ENCODE measurements around the gene CLEC16A.
"Not testable (repeated sequence)": the region's sequence is repeated elsewhere in the genome, so short reads cannot be mapped to it uniquely, and the experiment has no call there.

CLEC16A gene

DNA sequence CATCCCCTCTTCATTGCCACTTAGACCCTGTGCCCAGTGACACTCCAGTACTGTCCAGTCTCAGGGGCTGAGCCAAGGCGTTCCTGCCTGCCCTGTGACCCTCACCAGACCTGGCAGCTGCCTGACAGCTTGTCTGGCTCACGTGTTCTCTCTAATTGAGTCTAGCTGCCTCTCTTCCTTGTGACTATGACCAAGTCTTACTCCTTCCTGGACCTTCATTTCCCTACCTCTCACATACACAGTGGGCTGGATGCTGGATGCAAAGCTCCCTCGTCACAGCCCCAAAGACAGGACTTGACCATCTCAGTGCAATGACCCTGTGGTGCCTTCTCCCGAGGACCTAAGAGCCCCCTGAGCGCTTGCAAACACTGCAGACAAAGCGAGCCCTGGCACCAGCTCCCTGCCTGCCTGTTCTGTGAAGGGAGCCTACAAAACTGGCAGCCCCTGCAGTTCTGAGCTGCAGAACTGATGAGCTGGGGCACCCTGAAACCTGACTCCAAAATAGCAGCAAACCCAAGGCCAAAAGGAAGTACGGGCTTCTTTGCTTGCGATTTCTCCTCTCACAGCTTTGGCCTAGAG lies 3.8 kb upstream of the CLEC16A start:
- DNase-seq = no peak

DNA sequence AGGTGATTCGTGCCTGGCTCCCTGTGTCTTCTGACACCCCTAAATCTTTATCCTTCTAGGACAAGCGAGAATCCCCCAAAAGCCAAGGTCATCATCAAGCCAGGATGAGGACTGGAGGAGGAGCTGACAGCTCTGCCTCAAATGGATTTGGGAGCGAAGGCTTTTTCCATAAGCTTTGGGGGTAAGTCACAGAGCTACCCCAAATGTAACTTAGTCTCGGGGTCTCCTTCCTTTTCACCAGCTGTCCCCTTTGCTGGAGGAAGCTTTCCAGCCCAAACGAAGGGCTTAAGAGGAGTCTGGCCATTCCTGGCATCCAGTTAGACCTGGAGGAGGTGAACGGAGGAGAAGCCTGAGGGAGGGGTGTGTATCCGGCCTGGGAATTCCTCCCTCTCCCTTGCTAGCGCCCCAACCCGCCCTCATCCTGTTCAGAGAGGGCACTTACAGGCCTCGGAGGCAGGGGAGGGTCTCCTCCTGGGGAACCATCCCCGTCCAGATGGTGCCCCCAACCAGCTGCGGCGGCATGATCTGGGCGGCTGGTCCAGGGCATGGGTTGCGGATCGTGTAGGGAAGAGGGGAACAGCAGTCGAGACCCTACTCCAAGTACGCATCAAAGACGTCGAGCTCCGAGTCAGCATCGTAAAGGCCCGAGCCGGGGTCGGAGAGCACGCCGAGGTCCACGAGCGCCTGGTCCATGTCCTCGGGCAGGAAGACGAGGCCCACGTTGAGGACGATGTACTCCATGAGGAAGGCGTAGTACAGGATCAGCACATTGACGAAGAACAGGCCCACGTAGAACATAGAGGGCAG lies 3.0 kb upstream of the CLEC16A start:
- no peak for DNase-seq

DNA sequence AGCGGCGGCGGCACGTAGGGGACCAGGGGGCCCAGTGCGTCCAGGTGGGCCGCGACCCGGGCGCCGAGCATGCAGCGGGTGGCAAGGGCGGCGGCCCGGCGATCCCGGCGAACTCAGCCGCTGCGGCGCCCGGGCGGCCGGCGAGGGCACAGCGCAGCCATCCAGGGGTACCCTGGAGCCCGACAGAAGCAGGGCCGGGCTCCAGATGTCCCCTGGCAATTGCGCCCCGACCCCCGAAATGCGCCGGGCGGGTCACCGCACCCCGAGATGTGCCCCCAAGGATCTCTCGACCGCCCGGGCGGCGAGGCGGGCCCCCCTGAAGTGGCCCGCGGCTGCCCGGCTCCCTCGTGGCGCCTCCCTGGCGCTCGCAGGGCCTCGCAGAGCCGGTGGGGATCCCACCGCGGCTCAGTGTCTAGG lies 2.4 kb upstream of the CLEC16A start:
- not testable (repeated sequence) for DNase-seq

DNA sequence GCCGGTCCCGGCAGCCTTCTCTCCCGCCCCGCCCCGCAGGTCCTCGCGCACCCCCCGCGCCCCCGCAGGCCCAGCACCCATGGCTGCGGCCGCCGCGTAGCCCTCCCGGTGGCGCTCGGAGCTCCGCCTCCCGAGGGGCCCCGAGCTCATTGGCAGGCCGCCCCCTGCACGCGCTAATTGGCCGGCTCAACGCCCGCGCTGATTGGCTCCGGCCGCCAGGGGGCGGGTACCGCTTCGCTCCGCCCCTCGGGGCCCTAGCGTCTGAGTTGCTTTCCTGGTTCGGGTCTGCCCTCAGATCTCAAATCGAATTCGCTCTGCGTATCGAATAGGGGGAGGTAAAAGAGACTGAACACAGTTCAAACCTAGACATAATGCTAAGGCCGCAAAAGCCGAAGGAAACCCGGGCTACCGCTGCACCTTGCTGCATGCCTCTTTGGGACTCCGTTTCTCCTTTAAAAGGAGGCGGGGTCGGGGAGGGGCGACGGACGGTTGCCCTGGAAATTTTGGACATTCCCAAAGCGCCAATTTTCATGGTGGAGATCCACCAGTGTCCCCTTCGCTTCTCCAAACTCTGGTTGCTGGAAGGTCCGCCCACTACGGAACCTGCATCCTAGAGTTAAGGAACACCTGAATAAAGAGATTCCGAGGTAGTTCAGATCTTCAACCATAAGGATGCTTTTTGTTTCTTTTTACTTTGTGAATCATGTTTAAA lies 1.9 kb upstream of the CLEC16A start, which contains the start of gene DEXI:
Gene DEXI (minus strand): TSS at position 117 of the 712 bp plus-strand sequence. CDS start 463 bp downstream, outside the sequence.
- DNase-seq = peak; percentile 81

DNA sequence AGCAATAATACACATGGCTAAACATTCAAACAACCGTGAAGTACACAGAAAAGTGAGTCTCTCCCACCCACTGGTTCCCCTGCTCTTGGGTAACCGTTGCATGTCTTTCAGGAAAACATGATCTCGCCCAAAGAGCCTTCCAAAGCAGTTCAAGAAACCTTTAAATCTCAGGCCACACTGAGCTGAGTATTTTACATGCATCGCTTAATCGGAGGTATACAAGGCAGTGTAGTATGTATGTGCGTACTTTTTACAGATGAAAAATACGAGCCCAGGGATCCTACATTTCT lies 1.4 kb upstream of the CLEC16A start:
- no peak for DNase-seq

DNA sequence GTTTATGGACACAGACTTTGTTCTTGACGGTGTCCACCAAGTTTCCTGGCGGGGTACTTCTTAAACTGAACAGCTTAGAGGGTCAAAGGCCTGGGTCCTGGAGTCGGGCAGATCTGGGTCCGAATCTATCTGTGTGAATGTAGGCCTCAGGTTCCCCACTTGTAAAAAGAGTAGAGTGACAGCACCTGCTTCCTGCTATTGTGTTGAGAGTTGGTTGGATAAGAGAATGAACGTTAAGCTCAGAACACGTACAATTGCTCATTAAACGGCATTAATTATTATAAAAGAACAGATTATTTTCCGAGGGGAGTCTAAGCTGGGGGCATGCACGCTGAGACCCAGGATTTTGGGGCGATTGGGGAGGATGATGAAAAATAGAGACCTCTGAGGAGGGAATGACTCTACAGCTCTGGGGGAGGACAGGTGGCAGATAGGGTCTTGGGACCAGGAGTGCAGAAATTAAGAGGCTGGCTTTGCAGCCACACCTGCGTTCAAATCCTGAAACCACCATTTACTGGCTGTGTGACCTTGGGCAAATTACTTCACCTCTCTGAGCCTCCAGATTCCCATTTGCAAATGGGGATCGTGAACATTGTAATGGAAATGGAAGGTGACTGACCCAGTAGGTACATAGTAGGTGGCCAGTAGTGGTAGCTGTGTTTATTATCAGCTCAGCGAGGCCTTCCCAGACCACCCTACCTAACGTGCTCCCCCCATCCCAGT lies 862 bp downstream of the CLEC16A start:
- no peak for DNase-seq

DNA sequence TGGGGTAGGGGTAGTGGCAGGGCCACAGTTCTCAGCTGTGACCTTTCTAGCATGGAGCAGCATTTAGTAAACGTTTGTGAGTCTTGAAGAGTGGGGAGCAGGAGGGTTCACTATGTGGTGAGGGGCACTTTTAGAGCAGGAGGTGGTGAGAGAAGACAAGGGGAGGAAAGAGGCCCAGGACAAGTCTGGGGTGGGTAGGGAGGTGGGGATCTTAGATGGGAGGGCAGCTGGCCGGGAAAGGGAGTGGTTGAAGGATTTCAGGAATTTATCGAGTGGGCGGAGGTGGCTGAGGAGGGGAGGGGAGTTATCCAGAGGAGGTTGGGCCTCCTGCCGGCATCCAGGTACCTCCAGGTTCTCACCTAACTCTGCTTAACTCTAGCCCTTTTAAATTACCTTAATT lies 1.9 kb downstream of the CLEC16A start:
- DNase-seq = no peak

DNA sequence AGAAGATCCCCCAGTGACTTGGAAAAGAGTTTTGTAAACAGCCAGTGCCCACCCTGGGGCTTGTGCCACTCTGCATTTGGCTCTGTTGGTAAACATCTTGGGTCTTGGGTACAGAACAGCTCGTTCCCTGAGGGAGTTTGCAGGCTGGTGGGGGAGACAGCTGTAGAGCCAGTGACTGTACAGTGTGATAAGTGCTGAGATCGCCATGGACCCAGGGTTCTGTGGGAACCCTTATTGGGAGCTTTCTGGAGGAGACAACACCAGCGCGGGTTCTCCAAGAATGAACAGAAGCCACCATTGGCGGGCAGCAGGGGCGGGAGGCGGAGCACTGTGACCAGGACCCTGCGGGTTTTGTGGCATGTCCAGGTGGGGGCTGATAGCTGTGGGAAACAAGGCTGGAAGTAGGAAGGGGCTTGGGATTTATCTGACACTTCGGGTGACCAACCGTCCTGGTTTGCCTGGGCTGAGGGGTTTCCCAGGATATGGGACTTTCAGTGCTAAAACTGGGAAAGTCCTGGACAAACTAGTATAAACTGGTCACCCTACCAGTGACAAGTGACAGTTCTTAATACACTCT lies 2.9 kb downstream of the CLEC16A start:
- no peak for DNase-seq

DNA sequence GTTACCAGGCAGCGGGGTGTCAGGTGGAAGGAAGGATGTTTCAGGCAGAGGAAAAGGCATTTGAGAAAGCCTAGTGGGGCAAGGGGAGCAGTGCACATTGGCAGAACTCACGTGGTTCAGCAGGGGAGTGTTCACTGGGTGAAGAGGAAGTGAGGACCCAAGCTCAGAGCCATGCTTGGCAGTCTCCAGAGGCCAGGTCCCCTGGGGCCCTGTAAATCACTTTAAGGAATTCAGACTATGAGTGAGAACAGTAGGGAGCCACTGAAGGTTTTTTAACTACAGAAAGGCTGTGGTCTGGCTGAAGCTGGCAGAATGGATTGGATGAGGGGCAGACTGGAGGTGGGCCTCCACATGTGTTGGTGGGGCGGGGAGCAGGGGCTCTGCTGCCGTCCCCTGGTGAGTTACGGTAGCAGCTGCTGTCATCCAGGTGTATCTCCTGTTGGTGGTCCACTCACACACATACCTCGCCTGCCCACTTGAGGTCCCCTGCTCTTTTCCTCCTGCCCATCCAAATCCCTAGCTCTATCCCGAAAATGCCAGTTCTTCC lies 5.1 kb downstream of the CLEC16A start:
- no peak for DNase-seq

DNA sequence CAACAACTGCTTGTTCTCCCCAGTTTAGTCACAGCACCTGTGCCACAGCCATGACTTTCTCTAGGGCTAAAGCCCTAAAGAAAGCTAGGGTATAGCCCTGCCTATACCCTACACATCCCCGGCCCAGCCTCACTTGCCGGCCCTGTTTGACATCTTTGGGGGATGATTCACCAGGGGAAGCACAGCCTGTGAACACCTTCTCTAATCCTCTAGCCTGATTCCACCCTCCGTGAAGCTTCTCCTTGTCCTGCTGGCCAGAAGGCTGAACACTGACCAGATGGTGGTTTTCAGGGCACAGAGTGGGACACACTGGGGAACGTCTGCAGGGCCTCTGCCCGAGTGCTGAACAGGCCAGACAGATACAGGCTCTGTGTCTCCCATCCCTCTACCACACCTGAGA lies 6.0 kb downstream of the CLEC16A start:
- DNase-seq = no peak

DNA sequence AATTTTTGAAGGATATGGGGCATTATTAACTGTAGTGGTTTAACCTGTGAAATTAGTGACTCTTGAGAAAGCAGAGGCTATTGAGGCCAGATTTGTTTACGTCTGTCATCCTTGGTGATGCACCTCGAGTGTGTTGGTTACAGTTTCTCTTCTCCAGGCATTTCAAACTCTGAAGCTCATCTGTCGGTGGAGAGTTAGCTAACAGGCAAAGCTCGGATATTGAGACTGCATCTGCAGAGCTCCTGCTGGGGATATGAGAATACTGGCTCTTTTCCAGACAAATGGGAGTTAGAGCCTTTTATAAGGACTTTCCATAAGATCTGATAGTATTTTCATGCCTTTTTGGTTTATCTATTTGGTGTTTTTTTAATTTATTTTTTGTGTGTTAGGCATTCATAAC lies 6.7 kb downstream of the CLEC16A start:
- DNase-seq = no peak

DNA sequence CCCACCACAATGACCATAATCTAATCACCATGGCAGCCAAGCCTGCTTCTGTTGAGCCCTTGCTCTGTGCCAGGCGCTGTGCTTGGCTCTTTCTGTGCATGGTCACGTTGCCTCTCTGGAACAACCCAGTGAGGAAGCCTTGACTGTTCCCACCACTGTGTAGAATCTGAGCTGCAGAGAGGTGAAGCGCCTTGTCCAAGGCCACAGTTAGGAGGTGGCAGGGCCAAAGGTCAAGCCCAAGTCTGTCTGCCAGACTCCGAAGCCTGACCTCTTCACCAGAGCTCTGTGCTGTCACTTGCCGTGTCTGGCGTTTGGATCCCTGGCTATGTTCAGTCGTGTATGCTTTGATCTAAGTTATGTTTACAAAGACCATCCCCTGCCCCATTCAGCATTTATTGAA lies 10.5 kb downstream of the CLEC16A start:
- no peak for DNase-seq

DNA sequence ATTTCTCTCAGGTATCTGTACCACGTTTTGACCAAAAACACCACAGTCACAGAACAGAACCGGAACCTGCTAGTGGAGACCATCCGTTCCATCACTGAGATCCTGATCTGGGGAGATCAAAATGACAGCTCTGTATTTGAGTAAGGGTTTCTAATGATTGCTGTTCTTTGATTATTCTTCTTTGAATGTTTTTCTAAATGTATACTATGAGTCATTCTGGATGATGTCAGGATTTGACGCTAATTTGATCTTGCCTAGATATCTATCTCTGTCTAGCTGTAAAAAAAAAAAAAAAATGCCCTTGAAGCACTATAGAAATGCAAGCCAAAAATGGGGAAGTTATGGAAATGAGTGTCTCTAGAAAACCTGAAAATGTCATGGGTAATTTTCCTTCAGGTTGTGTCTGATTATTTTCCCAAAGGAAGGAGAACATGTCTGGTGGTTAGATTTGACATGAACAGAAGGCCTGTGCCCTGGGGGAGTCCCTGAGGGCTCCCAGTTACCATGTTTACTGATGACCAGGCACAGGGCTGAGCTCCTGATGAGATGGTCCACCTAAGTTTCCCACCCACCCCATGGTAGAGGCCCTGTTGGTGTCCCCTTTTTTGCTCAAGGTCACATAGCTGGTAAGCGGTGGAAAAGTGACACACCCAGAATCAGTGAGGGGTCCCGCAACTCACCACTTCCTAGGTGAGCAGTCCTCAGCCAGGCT lies 13.6 kb downstream of the CLEC16A start:
- DNase-seq = no peak

DNA sequence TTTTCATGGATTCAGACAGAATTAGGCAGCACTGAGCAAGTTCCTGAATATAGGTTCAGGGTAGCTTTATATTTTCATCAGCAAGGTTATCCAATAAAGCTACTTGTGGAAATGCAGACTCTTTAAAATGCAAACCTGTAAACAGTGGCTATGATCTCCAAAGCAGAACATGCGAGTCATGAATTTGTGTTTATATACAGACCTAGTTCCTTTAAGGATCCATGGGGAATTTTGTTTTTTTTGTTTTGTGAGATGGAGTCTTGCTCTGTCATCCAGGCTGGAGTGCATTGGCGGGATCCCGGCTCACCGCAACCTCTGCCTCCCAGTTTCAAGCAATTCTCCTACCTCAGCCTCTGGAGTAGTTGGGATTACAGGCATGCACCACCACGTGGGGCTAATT lies 14.8 kb downstream of the CLEC16A start:
- DNase-seq = no peak

DNA sequence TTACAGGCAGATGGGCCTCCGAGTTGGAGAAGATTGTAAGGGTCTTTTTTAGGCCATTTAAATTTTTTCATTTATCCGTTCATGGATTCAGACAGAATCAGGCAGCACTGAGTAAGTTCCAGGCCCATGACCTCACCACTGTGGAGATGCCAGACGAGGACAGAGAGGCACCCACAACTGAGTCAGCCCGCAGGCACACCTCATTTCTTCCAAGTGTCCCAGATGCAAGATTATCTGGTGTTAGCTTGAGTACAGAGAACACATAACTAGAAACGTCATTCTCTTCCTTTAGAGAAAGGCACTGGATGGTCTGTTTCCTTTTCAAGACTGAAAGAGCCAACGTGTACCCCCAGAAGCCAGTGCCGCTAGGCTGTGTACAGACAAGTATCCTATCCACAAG lies 16.9 kb downstream of the CLEC16A start:
- DNase-seq = no peak

DNA sequence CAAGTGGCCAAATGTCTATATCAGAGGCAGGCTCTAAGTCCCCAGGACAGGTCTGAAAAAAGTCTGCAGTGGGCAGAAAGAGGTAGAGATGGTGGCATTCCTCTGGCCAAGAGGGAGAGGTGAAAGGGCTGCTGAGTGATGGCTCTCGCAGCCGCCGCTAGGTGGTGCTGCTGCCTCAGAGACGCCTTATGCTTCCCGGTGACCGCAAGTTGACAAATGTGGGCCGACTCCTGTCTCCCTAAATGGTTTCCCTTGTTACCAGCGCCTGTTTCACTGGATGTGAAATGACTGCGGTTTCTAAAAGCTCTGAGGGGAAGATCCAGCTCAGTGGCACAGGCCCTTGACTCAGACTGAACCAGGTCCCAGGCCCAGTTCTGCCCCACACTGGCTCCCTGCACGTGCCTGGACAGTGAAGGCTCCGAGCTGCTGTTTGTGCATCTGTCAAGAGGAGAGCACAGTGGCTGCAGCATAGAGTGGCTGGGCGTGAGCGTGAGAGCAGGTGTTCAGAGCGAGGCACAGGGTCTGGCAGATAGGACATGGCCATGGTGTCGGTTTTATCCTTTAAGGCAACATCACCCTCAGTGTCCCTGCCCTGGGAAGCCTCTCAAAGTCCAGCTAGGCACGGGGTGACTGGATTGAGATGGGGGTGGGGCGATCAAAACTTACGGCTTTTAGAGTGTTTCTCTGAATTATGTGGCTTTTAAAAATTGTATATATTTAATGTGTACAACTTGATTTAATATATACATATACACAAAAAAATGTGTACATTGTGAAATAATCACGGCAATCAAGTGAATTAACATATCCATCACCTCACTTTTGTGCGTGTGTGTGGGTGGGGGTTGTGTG lies 19.9 kb downstream of the CLEC16A start:
- DNase-seq = peak; percentile 79

DNA sequence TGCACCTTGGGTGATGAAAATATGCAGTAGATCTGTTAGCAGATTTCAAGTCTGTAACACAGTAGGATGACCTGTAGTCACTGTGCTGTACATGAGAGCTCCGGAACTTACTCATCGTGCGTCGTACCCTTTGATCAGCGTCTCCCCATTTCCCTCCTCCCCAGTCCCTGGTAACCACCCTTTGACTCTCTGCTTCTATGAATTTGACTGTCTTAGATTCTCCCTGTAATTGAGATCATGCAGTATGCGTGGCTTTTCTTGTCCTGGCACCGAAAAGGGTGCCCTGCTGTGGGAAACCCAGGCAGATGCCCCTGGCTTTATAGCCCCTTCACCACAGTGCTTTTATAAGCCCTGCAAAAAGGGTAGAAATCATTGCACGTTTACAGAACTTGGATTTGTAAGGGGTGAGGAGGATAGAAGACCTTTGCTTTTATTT lies 20.5 kb downstream of the CLEC16A start:
- no peak for DNase-seq

DNA sequence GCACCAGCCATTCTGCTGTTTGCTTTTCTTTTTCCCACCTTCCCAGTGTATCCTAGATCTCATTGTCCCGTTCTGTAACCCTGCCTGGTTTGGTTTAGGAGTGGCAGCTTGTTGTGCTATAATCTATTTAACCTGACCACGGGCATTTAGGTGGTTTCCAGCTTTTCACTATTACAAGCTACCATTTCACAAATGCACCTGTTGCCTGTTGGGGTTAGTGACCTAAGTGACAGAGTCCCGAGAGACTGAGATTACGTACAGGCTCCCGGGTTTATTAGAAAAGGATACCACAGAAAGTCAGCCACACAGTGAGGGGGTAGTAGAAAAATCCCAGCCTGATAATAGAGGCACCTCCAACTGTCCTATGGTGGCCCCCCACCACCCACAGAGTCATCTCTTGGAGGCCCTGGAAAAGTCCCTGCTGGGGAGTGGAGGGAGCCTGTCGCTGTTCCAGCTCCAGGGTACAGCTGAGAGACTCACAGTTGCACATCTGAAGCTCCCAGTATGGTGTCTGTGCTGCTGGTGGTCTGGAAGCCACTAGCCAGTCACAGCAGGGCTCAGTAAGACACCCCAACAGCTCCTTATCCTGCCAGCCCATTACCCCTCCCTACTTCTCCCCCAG lies 21.2 kb downstream of the CLEC16A start:
- no peak for DNase-seq

DNA sequence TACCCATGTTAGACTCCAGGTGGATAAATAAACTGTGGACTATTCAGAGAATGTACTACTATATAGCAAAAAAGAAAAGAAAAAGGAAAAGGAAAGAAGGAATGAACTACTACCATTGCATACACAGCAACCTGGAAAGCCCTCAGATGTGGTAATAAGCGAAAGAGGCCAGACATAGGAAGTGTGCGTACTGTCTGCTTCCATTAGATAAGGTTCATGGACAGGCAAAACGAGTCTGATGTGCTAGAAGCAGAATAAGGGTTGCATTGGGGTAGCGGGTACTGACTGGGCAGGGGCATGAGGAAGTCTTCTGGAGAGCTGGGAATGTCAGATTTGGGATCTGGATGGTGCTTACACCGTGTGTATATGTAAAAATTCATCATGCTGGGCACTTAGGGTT lies 21.8 kb downstream of the CLEC16A start:
- DNase-seq = no peak

DNA sequence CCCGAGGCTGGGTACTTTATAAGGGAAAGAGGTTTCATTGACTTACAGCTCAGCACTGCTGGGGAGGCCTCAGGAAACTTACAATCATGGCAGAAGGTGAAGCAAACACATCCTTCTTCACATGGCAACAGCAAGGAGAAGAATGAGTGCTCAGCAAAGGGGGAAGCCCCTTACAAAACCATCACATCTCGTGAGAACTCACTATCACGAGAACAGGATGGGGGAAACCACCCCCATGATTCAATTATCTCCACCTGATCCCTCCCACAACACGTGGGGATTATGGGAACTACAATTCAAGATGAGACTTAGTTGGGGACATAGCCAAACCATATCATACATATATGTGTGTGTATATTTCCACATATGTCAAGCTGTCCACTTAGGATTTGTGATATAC lies 22.2 kb downstream of the CLEC16A start:
- not testable (repeated sequence) for DNase-seq

DNA sequence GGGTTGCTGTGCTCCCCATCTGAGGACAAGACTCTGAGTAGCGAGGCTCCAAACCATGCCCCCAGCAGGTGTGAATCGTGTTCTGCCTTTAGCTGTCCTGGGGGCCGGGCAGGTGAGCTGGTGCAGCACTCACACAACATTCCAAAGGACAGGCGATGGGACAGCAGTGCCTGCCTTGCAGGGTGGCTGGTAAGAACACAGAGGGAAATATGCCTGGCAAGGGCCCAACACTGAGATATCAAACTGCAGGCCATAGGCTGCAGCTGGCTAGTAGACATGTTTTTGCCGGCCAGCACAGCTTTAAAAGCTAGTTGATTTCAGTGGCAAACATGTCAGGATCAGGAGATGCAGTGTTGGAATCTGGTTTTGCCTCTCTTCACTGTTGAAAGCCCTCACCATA lies 23.6 kb downstream of the CLEC16A start:
- no peak for DNase-seq

All from NCI-H510A treated with DMSO at 0.1 percent for 48 hours (cell line).